HepG2 (cell line): Measurements from ENCODE around the gene NKD2. TPM values are rescaled to one million over a fixed set of nuclear protein-coding genes. Genes with fewer than 3 reads are reported as not detected.

Experiments
- ATAC-seq: fragments of 200-7000 bp; cut with Tn5 transposase; 3 replicates; pipeline ENCODE4 v1.9.1; 2020; ENCODE audit warnings: mild to moderate bottlenecking, moderate library complexity
- BruUV-seq: library from RNA; stranded (reverse); fragments of 400-500 nt; replicated peaks from 2 replicates; lab custom pipeline; 2021; lab: Mats Ljungman, UMichigan
- CTCF ChIA-PET: fragments of 300-600 bp; formaldehyde crosslinking; extraction: SDS; loops from one replicate; lab custom pipeline; 2021; ENCODE audit warnings: low total read pairs, inconsistent platforms, low intra/inter-chr PET ratio; lab: Yijun Ruan, JAX
- POLR2A ChIA-PET: fragments of 350-600 bp; sonication (Branson Sonifier 250); formaldehyde crosslinking; loops from one replicate; lab custom pipeline; 2020; ENCODE audit warnings: antibody characterized with exemption, inconsistent platforms; lab: Yijun Ruan, JAX
- DNase-seq: peaks from one replicate; pipeline ENCODE4 v3.0.0-alpha.2; 2015; ENCODE audit warnings: low spot score
- FAIRE-seq: peaks from 3 replicates; lab custom pipeline; 2011; peaks lifted over from hg19 to GRCh38; lab: Jason Lieb, UNC
- H2AFZ ChIP-seq: one replicate; pipeline ENCODE4 v1.6.1; 2011; ENCODE audit warnings: low read length, inconsistent platforms
- H3K27ac ChIP-seq: fragments of 300-600 bp; 3 replicates; pipeline ENCODE4 v1.8.0; 2011; ENCODE audit warnings: mixed run types, mild to moderate bottlenecking, mixed read lengths, low read length, inconsistent platforms; ENCODE audit not compliant: insufficient read depth; ENCODE audit errors: extremely low read length
- H3K27me3 ChIP-seq, 2 experiments: fragments of 200-600 bp in 1 of 2; 2 replicates in 1 of 2; 3 replicates in 1 of 2; pipeline versions ENCODE4 v1.6.0 to v1.8.0; 2011; ENCODE audit warnings: low read length in 2 of 2, mild to moderate bottlenecking in 2 of 2, moderate library complexity in 2 of 2, inconsistent platforms in 1 of 2; ENCODE audit not compliant: insufficient read depth in 2 of 2, control insufficient read depth in 1 of 2
- H3K36me3 ChIP-seq, 2 experiments: fragments of 200-600 bp in 1 of 2; replicated peaks in 1 of 2; 2 replicates in 1 of 2; 3 replicates in 1 of 2; pipeline versions ENCODE4 v1.5.1 to v1.8.0; 2011; ENCODE audit warnings: low read length in 2 of 2, inconsistent platforms in 1 of 2; ENCODE audit not compliant: insufficient read depth in 2 of 2, control insufficient read depth in 1 of 2
- H3K4me1 ChIP-seq: 2 replicates; pipeline ENCODE4 v1.5.1; 2012; ENCODE audit warnings: low read length, inconsistent platforms; ENCODE audit not compliant: insufficient read depth
- H3K4me2 ChIP-seq: 2 replicates; pipeline ENCODE4 v1.6.0; 2011; ENCODE audit warnings: low read depth, low read length, inconsistent platforms
- H3K4me3 ChIP-seq, 3 experiments: fragments of 200-600 bp in 1 of 3; sonication (generic), shearing (Covaris generic) in 1 of 3; replicated peaks in 1 of 3; 2 replicates each; pipeline ENCODE4 v1.5.1; 2011 to 2016; ENCODE audit warnings: low read length in 3 of 3, inconsistent platforms in 2 of 3, low read depth in 2 of 3, mild to moderate bottlenecking in 2 of 3, control low read depth in 1 of 3, mixed read lengths in 1 of 3; ENCODE audit not compliant: insufficient read depth in 1 of 3
- H3K79me2 ChIP-seq: one replicate; pipeline ENCODE4 v1.6.1; 2011; ENCODE audit warnings: low read length, inconsistent platforms; ENCODE audit not compliant: insufficient read depth
- H3K9ac ChIP-seq: 2 replicates; pipeline ENCODE4 v1.6.0; 2011; ENCODE audit warnings: mild to moderate bottlenecking, low read depth, low read length, inconsistent platforms; ENCODE audit not compliant: insufficient read depth
- H3K9me3 ChIP-seq: 2 replicates; pipeline ENCODE4 v1.5.1; 2012; ENCODE audit warnings: mild to moderate bottlenecking, low read length
- H4K20me1 ChIP-seq: 2 replicates; pipeline ENCODE4 v1.6.0; 2011; ENCODE audit warnings: inconsistent platforms, mild to moderate bottlenecking, low read length, moderate library complexity; ENCODE audit not compliant: insufficient read depth
- AGO2 ChIP-seq: fragments of 200-400 bp; formaldehyde crosslinking; optimal IDR thresholded peaks from 2 replicates; pipeline ENCODE3; 2017; ENCODE audit warnings: mild to moderate bottlenecking, low read depth, low read length, moderate library complexity
- IRF9 ChIP-seq: sonication (generic); formaldehyde crosslinking; IDR thresholded peaks from 2 replicates; pipeline ENCODE4 v1.8.0; 2022; ENCODE audit warnings: missing genetic modification reagents, mild to moderate bottlenecking, borderline replicate concordance
- RBM22 ChIP-seq: fragments of 200-400 bp; formaldehyde crosslinking; optimal IDR thresholded peaks from 2 replicates; pipeline ENCODE3; 2017; ENCODE audit warnings: mild to moderate bottlenecking, low read length, moderate library complexity
- SMAD9 ChIP-seq: sonication (generic); formaldehyde crosslinking; IDR thresholded peaks from 2 replicates; pipeline ENCODE4 v1.5.1; 2020; ENCODE audit warnings: mild to moderate bottlenecking, missing genetic modification reagents
- WGBS: methylation state at CpG from one replicate; pipeline ENCODE4 v1.1.6; 2017; ENCODE audit warnings: low lambda C conversion rate; 5-methylcytosine and 5-hydroxymethylcytosine counted together
- in situ Hi-C: cut with HindIII; loops from 2 replicates; pipeline ENCODE4 v1.10.0; 2017; ENCODE audit warnings: low pct_unique_long_range_greater_than_20kb; ENCODE audit not compliant: extremely low pct_ligation_motif_present
- intact Hi-C: fragments of 100-400 bp; cut with micrococcal nuclease; formaldehyde crosslinking; loops from one replicate; pipeline ENCODE4 v1.10.0; 2022; ENCODE audit not compliant: unreplicated experiment
- polyA plus RNA-seq, 8 experiments: library from polyadenylated mRNA; depleted of rRNA in 3 of 8; stranded (reverse) in 7 of 8; unstranded in 1 of 8; fragments of >200 nt; fragmentation: Illumina TruSeq in 4 of 8; extraction: Trizol in 4 of 8; gene quantifications; 2 replicates each; pipeline versions ENCODE4 v1.2.1 to v1.2.3, GENCODE V29; 2011 to 2016; ENCODE audit warnings: low read depth in 4 of 8, missing spikeins in 1 of 8, mixed read lengths in 1 of 8; ENCODE audit not compliant: insufficient read depth in 1 of 8
- total RNA-seq, 5 experiments: library from RNA; depleted of rRNA; stranded (reverse); fragments of >200 nt; fragmentation: Illumina TruSeq; extraction: Trizol; gene quantifications; 2 replicates each; pipeline ENCODE4 v1.2.3, GENCODE V29; 2016; ENCODE audit warnings: low read depth in 1 of 5

The NKD2 gene
- total and polyA plus RNA-seq, 2 of the 13 experiments (the other 11 are each of a cell fraction or from before 2014, with no cell fraction given) = 0.53 to 0.82 TPM

GRCh38 chr5:1061916-1062315 is 53.3 kb downstream of the NKD2 start:
- Histone ChIP-seq H3K27me3 (no peaks in the 10 kb centered on the region), H3K9me3 (no peaks in the 10 kb centered on the region), H3K27ac (no peak overlapping the region), H3K4me2 (no peak overlapping the region), H4K20me1 (no peaks in the 10 kb centered on the region), H3K79me2 (no peaks in the 10 kb centered on the region), H3K4me3 (no peak overlapping the region), H3K9ac (no peak overlapping the region), H2AFZ (no peak overlapping the region), H3K4me1 (no peaks in the 10 kb centered on the region), H3K36me3 (peaks cover 29 to 67% of the 10 kb centered on the region in 2 experiments; a peak in 4 of 5 replicates)
- no peak for DNase-seq
- WGBS = 77% methylated on average over 7 of the region's 10 CpGs
- ATAC-seq = no peak
- FAIRE-seq = no peak
- in situ Hi-C loops = no loop called here
- intact Hi-C loops = no loop called here
- no TSS peak for BruUV-seq
- peak; percentile 4 for TF ChIP-seq RBM22
- no peak for TF ChIP-seq SMAD9
- ChIA-PET CTCF (no interaction called here), POLR2A (no interaction called here)

DNA sequence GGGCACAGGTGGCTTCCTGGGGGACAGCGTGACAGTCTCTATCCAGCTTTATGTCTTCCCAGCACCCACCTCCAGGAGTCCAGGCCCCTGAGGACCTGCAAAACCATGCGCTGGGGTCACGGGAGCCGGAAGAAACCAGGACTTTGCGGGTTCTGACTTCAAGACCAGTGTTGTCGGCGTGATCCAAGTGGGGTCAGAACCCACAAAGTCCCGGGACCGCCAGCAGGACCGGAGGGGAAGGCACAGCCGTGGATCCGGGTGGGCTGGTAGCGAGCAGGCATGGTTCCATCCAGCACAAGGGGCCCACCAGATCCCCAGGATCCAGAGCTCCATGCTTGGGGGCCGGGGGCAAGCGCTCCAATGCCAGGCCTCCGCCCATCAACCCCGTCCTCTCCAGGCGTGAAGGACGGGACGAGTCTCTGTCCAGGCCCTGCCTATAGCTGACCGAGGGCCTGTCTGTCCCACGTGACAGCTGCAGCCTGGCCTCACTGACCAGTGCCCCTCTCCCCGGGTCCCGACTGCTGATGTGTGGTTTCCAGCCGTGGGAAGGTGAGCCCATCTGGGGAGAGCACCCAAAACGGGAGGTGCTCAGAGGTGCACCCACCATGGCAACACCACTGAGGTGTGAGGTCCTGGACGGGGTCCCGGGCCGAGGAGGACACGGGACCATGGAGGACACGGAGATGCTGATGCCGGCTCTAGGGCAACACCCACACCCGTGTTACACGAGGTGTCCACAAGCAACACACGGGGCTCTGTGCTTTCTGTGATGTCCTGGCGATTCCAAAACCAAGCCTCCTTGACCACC is 54.4 kb downstream of the NKD2 start:
- DNase-seq (no peak), FAIRE-seq (no peak), ATAC-seq (no peak)
- no peaks in the 10 kb centered on the region for H3K79me2 ChIP-seq
- H2AFZ ChIP-seq = no peak overlapping the region
- H3K9ac ChIP-seq = no peak overlapping the region
- H3K27me3 ChIP-seq = no peaks in the 10 kb centered on the region
- H3K9me3 ChIP-seq = no peaks in the 10 kb centered on the region
- ChIA-PET POLR2A (no interaction called here), CTCF (no interaction called here)
- in situ Hi-C loops = no loop called here
- 93% methylated on average over 8 of the region's 36 CpGs for WGBS
- TF ChIP-seq AGO2 (peak; percentile 43), IRF9 (no peak)
- H3K27ac ChIP-seq = no peak overlapping the region
- H3K4me1 ChIP-seq = no peaks in the 10 kb centered on the region
- peaks cover 29 to 67% of the 10 kb centered on the region in 2 experiments; a peak in 4 of 5 replicates for H3K36me3 ChIP-seq
- intact Hi-C loops = no loop called here
- H4K20me1 ChIP-seq = no peaks in the 10 kb centered on the region
- BruUV-seq = no TSS peak
- no peak overlapping the region for H3K4me2 ChIP-seq
- no peak overlapping the region for H3K4me3 ChIP-seq
